ENCODE data around the gene FAM241B.

DNA sequence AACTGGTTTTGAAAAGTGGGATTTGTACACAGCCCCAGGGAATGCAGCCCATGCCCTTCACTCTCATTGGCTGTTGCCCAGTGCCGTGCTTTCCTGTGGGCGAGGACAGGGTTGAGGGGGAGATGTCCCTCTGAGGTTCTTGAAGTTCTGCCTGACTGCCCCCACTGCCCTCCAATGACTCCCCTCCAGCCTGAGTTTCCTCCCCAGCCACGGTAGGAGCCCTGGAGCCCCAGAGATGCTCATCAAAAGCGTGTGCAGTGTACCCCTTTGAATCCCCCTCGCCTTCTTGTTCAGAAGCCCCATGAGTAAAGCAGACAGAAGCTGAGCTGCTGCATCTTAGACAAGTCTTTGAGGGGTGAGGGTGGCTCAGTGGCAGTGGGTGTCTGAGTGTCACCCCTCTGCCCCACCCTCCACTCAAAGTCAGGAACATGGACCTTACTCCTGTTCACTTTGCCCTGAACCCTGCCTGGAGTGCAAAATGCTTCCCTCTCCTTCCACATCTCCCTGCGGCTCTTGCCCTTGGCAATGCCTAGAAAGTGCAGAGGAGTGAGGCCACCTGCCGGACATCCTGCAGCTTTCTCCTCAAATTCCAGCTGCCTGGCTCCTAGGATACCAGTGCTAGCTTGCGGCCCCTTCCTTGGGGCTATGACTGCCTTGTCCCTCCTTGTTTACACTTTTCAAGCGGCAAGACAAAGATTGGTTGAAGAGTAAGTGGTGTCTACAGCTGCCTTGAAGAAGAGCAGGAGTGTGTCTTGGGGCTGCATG, 19.9 kb downstream of the FAM241B start:
- TF ChIP-seq CTCF (IDR thresholded peaks at IDR 0.05) (no peak), EZH2 (IDR thresholded peaks at IDR 0.05) (no peak)
